Adipocyte (in vitro differentiated cells): ENCODE measurements around the gene RBFOX1.

Experiments used
- DNase-seq: peaks from one replicate; pipeline ENCODE4 v3.0.0-alpha.2; 2015; ENCODE audit warnings: low read depth
- H3K27me3 ChIP-seq: replicated peaks from 2 replicates; pipeline ENCODE4 v1.7.0; 2013; ENCODE audit warnings: mild to moderate bottlenecking, low read length, moderate library complexity; ENCODE audit not compliant: control insufficient read depth, insufficient read depth
- H3K36me3 ChIP-seq: 2 replicates; pipeline ENCODE4 v1.7.0; 2013; ENCODE audit warnings: low read length, mild to moderate bottlenecking, moderate library complexity; ENCODE audit not compliant: control insufficient read depth, insufficient read depth, severe bottlenecking
- H3K4me1 ChIP-seq: 2 replicates; pipeline ENCODE4 v1.7.0; 2013; ENCODE audit warnings: mild to moderate bottlenecking, low read length, moderate library complexity; ENCODE audit not compliant: control insufficient read depth, insufficient read depth
- H3K4me3 ChIP-seq: 2 replicates; pipeline ENCODE4 v1.7.0; 2013; ENCODE audit warnings: mild to moderate bottlenecking, low read length, moderate library complexity
- H3K9ac ChIP-seq: 2 replicates; pipeline ENCODE4 v1.7.0; 2013; ENCODE audit warnings: mild to moderate bottlenecking, low read length, moderate library complexity
- H3K9me3 ChIP-seq: 2 replicates; pipeline ENCODE4 v1.7.0; 2013; ENCODE audit warnings: mild to moderate bottlenecking, low read length, moderate library complexity; ENCODE audit not compliant: control insufficient read depth

The RBFOX1 gene

GRCh38 chr16:7748522-7748921 is 415.9 kb downstream of the RBFOX1 start:
- Histone ChIP-seq H3K4me3 (no peak overlapping the region), H3K36me3 (no peaks in the 10 kb centered on the region), H3K27me3 (no peaks in the 10 kb centered on the region), H3K9ac (no peak overlapping the region), H3K9me3 (no peaks in the 10 kb centered on the region), H3K4me1 (no peaks in the 10 kb centered on the region)
- DNase-seq = no peak

- no peaks in the 10 kb centered on the region for H3K4me1 ChIP-seq
- no peaks in the 10 kb centered on the region for H3K27me3 ChIP-seq
- H3K9ac ChIP-seq = no peak overlapping the region
- no peaks in the 10 kb centered on the region for H3K9me3 ChIP-seq
- DNase-seq = no peak
- H3K4me3 ChIP-seq = no peak overlapping the region
- H3K36me3 ChIP-seq = no peaks in the 10 kb centered on the region
Observed at GRCh38 chr16:7755347-7755882, 422.8 kb downstream of the RBFOX1 start.
